Medulla oblongata (tissue), 1 donor: Measurements from ENCODE around the gene CLP1.

Source experiments
- DNase-seq: peaks from one replicate; pipeline ENCODE4 v3.0.0-alpha.2; 2015; ENCODE audit errors: extremely low spot score

The CLP1 gene

DNA sequence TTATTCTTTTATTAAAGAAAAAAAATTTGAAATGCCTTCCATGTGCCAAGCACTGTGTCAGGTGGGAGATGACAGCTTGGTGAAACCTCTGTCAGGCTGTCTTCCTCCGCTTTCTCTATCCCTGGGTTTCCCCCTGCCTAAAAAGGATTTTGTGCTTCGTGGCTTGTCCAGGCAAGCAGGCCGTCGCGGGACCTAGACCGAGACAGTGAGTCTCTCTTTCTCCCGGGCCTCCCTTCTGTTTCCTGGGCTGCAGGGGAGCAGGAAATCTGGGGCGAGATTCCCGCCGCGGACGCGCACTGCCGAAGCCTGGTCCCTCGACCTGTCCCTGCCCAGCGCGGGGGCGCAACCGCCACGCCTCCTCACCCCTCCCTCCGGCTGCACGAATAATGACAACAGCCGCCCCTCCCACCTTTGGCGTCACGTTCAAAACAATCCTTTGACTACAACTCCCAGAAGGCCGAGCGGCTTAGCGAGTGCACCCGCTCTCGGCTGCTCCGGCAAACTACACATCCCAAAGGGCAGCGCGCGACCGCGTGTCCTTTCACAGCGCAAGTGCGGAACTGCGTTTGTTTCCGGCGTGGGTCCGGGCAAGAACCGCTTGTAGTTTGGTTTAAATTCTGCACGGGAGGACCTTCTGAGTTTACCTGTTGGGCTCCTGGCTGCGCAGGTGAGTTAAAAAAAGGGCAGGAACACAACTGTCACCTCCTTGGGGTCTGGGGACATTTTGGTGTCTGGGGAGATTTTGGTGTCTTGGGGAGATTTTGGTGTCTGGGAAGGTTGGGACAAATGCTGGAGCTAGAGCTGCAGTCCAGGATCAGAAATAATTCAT lies at the start of gene CLP1:
Gene CLP1 (plus strand): TSS at position 569 of the 829 bp plus-strand sequence. CDS start 1,715 bp downstream, outside the sequence.
- peak; percentile 100 for DNase-seq

GRCh38 chr11:57610170-57610569 lies 47.4 kb upstream of the CLP1 start:
- no peak for DNase-seq

- no peak for DNase-seq
These were observed 43.3 kb upstream of the CLP1 start for GRCh38 chr11:57614234-57614772.

DNA sequence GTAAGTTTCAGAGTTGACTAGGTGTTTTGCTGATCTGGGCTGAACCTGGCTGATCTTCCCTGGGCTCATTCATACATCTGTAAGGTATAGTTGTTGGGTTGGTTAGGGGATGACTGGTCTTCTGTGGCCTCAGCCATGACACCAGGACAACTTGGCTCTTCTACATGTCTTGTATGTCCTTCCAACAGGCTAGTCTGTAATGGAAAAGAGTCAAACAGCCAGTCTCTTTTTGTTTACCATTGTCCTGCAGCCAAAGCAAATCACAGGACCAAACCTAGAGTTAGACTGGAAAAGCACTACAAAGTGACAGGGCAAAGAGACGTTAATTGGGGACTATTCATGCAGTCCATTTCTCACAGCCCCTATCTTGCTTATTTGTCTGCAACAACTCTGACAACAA lies 42.3 kb upstream of the CLP1 start:
- DNase-seq: no peak

- no peak for DNase-seq
These were observed 41.0 kb upstream of the CLP1 start for GRCh38 chr11:57616595-57616994.

GRCh38 chr11:57618438-57618837 lies 39.1 kb upstream of the CLP1 start:
- no peak for DNase-seq

- no peak for DNase-seq
These were observed 38.2 kb upstream of the CLP1 start for GRCh38 chr11:57619331-57619730.

DNA sequence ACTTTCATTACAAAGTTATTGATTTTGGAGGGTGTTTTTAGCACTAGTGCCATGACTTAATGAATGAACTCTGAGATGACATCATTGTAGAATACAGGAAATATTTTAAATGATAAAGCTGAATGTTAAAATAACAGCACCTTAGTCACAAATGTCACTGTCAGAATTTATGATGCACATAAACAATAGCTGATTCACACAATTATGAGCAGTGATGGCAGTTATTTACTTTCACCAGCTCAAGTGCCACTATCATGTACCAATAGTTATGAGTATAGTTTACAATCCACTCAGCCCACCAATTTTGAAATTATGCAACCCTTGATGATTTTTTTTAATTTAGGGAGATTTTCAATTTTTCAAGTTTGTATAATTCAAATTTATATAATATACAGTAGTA lies 37.1 kb upstream of the CLP1 start:
- DNase-seq: no peak

GRCh38 chr11:57622263-57622662 lies 35.3 kb upstream of the CLP1 start:
- no peak for DNase-seq

GRCh38 chr11:57624864-57625263 lies 32.7 kb upstream of the CLP1 start:
- no peak for DNase-seq

DNA sequence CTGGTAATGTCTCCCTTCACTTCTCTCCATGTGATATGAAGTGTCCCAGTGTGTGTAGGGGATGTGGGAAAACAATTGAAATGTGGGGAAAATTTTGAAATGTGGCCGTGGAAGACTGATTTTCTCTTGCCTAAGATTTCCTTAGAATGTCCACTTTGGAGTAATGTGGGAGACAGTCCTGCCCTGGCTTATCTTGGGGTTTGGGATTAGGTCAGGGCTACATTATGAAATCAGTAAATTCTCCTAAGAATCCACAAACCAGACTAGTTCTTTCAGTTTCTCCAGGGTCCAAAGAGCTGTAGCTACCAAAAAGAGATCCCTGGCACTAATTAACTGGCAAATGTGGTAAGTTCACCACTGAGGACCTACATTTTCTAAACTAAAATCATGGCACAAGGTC lies 30.7 kb upstream of the CLP1 start:
- DNase-seq: no peak

DNA sequence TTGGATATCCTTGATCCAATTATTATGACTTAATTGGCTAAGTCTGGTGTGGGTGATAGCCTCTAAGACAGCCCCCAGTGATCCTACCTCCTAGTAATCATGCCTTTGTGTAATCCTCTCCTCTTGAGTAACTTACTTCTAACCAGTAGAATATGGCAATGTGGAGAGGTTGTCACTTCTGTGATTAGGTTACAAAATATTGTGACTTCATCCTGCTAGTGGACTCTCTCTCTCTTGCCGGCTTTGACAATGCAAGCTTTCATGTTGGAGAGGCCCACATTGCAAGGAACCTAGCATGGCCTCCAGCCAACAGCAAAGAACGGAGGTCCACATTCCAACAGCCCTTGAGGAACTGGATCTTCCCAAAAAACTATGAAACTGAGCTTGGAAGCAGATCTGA lies 27.4 kb upstream of the CLP1 start:
- no peak for DNase-seq

- DNase-seq: no peak
These were observed 25.4 kb upstream of the CLP1 start for GRCh38 chr11:57632116-57632515.

GRCh38 chr11:57633394-57634070 lies 24.0 kb upstream of the CLP1 start:
- DNase-seq: no peak

- DNase-seq: no peak
These were observed 23.3 kb upstream of the CLP1 start for GRCh38 chr11:57634311-57634710.

- DNase-seq: no peak
These were observed 22.3 kb upstream of the CLP1 start for GRCh38 chr11:57635246-57635645.

DNA sequence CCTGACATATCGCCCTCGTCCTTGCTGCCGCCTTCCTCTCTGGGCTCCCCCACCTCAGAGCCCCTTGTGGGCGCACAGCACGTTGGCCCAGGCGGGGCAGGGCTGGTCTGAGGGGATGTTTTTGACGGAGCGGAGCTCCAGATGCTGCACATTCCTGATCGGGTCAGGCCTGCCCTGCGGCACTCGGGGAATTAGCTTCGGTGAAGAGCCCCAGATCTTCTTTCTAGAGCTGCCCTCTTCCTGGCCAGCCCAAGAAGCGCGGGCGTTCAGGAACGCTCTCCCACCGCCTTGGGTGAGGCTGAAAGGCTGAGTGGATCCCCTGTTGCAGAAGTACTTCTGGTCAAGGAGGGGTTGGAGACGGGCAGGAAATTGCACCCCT lies 19.9 kb upstream of the CLP1 start:
- no peak for DNase-seq

DNA sequence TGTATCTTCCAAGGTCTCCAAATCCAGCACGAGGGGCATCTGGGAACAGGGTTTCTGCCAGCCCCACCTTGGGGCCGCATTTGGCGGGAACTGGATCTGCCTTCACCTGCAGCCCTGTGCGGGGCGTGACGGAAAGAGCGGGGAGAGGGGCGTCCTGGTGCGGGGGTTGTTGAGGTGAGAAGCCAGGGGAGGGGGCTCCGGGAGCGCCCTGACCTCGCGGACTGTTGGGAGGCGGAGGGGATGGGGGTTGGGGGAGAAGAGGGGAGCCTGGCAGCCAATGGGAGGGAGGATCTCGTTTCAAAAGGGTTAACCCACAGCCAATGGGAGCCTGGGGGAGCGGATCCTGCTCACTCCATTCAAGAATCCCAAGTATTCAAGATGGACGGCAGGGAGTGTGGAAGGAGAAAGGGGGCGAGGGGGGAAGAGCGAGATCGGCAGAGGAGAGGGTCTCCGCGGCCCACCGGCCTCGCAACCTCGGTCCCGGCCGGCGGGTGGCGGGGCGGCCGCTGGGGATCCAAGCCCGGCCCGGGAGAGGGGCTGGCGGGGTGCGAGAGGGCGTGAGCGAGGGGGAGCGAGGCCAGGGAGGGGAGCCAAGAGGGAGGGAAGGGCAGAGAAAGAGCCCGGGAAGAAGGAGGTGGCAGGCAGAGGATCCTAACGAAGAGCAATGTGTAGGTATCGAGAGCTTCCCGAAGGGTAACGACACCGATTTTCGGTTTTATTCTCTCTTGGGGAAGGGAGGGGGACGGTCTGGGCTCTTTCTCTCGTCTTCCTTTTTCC lies 19.4 kb upstream of the CLP1 start:
- DNase-seq: peak; percentile 51

GRCh38 chr11:57638811-57639320 lies 18.7 kb upstream of the CLP1 start:
- no peak for DNase-seq

DNA sequence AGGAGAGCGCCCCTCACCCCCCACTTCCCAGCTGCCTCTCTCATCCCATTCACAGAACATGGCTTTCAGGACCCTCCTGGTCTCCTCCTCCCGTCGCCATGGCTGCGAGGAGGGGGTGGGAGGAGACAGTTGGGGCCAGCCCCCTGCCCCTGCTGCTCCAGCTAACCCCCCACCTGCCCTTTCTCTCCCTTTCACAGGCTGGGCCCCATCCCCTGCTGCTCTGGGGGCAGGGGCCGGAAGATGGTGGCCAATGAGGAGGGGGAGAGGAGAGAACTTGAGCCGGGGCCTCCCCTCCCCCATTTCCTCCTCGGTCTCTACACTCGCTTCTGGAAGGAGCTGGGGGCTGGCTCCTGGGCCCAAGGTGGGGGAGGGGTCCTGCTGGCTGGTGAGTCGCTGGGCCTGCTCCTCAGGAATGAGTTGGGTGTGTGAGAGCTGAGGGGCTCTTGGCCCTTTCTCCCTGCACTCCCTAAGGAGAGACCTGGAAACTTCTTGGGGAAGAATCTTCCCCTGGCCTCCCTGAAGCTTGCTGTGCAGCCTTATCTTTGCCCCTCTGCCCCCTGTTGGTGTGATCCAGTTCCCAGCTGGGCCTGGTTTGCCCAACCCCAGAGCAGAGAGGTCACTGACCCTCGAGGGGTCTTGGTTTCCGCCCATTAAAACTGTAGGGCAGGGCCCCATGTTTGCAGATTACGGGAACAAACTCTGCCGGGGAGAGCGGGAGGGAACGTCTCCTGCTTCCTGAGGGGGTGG lies 18.1 kb upstream of the CLP1 start:
- no peak for DNase-seq

DNA sequence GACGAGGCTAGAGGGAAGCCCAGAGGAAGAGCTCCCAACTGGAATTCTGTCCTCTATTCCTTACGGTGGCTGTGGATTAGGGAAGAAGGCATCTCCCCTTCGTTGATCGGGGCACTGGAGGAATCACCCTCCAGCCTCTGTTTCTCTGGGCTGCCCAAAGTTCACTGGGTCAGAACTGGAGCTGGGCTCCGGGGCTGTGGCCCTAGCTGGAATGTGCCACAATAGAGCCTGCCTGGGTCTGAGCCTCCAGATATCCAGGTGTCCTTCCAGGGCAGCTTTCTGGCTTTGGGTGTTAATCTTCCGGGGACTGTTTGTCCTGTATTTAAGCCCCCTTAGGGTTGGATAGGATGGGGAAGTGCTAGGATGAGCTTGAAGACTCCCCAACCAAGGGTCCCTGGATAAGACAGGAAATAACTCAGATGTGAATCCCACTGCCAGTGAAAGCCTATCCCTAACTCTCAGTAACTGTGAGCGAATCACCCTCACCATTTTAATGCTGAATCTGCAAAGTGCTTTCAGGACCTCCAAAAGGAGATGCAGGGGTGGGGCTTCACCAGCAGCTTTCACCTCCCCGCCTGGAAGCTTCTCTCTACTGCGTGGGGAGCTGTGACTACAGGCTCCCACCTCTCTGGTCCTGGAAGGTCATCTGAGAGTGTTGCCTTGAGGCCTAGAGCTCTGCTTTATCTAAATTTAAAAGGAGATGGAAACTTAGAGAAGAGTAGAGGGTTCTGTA lies 17.3 kb upstream of the CLP1 start:
- DNase-seq: no peak
